GM21529 (cell line): ENCODE data around the gene ZCCHC9.
A peak's percentile ranks its signal among the peaks of the same experiment; 100 is the strongest.
"Not testable (repeated sequence)": the region's sequence is repeated elsewhere in the genome, so short reads cannot be mapped to it uniquely, and the experiment has no call there.

Experiments
- ATAC-seq: cut with Tn5 transposase; IDR thresholded peaks from one replicate; pipeline ENCODE4 v1.9.1; 2021; ENCODE audit not compliant: unreplicated experiment

The ZCCHC9 gene, protein sequence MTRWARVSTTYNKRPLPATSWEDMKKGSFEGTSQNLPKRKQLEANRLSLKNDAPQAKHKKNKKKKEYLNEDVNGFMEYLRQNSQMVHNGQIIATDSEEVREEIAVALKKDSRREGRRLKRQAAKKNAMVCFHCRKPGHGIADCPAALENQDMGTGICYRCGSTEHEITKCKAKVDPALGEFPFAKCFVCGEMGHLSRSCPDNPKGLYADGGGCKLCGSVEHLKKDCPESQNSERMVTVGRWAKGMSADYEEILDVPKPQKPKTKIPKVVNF

DNA sequence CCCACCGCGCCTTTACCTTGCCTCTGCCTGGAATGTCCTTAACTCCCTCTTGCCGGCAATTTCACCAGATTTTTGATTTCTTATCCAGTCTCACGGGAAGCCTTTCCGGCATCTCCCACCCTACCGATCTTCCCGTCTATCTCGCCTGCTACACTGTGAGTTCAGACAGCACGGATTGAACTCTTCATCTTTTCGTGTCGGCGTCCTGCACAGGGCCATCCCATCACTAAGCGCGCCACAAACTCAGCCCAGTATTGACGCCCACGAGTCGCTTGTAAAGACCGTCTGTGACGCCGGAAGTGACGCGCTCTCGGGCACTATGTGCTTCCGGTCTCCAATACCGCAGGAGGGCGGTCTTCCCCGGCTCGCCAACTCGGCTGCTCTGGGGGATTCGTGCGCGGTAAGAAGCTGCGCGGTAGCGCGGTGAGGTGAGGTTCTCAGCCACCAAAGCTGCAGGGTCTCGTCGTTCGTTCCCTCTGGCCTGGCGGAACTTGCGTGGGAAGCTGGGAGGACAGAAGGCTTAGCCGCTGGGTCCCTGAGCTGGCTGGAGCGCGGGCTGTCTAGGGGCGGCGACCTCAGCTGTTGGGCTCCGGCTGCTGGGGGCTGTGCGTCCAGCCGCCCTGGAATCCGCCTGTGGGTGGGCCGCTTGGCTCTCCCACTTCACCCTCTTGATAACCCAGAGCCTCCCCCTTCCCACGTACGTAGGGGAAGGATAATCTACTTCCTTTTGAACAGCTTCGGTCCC, at the start of gene ZCCHC9:
ZCCHC9 (plus strand) TSS at position 317 of the 745 bp plus-strand sequence. CDS start 3,171 bp downstream, outside the sequence.
- peak; percentile 95 for ATAC-seq

DNA sequence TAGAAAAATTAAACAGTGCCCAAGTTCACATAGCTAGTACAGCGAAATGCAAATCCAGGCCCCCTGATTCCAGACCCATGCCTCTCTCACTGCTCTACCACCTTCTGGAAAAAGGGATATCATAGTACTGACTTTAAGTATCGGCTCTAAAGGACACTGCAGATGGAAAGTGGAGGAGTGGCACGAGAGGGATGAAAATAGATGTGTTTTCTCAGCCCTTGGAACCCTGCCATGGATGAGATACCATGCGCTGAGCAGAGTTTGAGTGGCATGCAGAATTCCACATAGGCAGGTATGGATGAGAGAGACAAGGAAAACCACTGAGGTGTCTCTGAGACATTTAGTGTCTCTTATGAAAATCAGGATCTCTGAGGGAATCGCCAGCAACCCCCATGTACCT, 49.5 kb upstream of the ZCCHC9 start:
- ATAC-seq: no peak

DNA sequence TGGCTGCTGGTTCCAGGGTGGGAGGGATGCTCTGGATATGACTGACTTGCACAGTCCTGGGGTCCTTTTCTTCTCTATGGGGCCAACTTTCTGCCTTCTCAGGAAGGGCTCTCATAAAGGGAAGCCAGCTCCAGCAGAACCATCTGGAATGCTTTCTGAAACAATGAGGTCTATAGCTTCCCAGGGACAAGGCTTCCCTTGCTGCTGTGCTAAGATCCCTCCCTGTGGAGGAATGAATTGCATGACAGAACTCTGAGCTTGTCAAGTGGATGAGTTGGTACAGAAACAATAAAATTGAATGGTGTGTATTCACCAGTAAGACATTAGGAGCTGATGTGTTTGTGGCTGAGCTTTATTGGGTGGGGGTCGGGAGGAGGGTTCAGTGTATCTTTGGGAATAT, 48.5 kb upstream of the ZCCHC9 start:
- no peak for ATAC-seq

DNA sequence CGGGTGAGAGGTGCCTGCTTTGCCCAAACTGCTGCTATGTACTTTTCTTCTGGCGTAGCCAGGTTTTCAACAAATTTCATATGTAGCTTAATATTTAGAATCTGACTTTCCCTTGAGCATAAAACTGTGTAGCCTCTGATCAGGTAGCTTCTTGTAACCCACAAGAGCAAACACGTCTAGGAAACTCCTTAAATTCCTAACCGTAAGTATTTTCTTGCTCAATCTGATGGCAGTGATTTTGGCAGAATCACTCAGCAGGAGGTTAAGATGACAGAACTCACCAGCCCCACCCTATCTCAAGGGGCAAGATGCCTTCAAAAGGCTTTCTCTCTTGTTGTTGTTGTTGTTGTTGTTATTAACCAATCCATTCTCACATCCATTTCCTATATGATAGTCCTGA, 47.5 kb upstream of the ZCCHC9 start:
- ATAC-seq: no peak

DNA sequence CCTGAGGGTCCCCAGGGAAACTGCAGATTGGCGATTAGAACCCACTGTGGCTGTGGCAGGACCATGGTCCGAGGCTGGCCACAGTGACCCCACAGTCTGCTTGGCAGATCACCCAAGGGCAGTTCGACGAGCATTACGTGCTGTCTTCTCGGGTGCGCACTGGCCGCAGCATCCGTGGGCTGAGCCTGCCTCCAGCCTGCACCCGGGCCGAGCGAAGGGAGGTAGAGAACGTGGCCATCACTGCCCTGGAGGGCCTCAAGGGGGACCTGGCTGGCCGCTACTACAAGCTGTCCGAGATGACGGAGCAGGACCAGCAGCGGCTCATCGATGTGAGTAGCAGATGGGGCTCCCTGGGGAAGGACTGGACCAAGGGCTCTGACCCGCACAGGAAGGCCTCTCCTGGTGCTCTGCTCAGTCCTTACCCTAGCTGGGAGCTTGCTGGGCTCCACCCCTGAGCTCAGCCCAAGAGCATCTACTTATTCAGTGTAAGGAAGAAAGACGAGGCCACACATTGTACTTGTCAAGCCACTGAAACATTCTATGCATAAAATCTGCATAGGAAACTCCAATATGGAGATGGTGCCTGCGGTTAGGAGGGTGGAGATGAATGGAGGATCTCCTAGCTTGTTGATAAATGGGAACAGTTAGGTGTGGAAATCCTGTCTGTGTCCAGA, 46.4 kb upstream of the ZCCHC9 start:
- ATAC-seq: no peak

DNA sequence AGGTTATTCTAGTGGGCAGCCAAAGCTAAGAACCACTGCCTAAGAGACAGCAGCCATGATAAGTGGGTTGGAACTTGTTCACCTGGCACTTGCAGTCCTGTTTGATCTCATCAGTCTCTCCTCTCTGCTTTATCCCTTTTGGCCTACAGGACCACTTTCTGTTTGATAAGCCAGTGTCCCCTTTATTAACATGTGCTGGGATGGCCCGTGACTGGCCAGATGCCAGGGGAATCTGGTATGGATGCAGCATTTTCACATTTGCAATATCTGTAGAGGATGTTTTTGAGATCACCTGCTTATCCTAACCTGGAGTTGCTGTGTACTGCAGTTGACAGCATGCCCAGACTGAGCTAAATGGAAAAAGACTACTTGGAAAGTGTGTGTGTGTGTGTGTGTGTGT, 44.6 kb upstream of the ZCCHC9 start:
- ATAC-seq: no peak

DNA sequence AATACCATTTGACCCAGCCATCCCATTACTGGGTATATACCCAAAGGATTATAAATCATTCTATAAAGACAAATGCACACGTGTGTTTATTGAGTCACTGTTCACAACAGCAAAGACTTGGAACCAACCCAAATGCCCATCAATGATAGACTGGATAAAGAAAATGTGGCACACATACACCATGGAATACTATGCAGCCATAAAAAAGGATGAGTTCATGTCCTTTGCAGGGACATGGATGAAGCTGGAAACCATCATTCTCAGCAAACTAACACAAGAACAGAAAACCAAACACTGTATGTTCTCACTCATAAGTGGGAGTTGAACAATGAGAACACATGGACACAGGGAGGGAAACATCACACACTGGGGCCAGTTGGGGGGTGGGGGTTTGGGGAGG, 38.6 kb upstream of the ZCCHC9 start:
- ATAC-seq: not testable (repeated sequence)

DNA sequence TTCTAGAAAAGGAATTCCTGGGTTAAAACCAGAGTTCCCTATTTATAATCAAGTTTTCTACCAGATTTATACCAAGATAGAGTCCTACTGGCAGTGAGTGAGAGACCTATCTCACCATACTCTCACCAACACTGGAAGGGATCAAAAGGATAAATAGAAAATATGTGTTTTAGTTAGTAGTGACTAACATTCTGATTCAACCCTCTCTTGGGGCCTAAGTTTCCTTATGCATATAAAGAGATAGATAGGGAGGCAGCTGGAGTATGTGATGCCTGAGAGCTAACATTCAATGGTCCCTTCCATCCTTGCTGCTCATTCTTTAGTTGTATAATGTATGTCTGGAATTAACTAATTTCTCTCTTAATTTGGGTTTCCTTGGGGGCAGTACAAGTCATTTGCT, 36.3 kb upstream of the ZCCHC9 start:
- ATAC-seq: no peak

DNA sequence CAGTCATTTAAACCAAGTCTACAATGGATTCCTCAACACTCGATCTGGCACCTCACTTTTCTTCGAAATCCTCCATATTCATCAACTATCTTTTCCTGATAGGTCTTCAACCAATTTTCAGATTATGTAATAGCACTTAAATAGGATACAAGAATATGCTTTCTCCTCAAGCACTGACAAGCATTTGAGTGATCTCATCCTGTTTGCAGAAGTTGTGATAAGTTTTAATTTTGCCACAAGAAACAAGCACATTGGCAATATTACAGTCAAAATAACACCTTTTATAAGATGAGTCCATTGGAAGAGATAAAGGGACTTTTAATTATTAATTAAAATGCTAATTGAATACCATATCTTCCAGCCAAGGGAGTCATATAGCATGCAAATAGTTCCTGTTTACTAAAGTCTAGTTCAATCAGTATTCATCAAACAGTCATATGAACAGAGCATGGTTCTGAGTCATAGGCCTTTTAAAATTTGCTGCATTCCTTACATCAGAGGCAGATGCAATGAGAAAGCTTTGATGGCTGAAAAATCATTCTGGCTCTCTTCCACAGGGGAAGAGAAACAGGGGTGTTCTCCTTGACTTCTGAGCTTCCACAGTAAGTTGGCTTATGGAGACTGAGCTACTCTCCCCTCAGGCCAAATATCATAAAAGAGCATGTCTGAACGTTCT, 32.7 kb upstream of the ZCCHC9 start:
- no peak for ATAC-seq

DNA sequence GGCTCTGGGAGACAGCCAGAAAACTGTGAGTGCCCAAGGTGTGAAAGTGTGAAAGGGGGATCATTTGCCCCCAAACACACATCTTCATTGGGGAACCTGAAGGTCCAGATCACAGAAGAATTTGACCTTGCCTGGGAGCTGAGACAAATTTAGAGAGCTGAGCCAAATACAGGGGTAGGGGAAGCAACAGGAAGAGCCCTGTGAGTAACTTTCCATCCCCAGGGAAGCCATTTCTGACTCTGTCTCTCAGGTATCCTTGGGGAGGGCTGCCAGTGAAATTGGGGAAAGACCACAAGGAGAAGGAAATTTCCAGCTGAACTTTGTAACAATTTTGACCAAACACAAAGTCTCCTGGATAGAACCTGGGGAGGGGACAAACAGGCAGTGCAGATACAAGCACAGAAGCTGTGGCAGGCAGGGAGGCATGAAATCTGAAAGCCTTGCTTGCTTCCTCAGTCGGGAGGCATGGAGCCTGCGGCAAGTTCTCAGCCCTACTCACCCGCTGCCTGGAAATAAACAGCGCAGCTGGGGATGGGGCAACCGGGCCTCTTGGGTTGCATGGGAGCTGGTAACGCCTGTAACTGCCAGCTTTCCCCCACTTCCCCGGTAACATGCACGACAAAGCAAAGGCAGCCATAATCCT, 31.5 kb upstream of the ZCCHC9 start:
- no peak for ATAC-seq

DNA sequence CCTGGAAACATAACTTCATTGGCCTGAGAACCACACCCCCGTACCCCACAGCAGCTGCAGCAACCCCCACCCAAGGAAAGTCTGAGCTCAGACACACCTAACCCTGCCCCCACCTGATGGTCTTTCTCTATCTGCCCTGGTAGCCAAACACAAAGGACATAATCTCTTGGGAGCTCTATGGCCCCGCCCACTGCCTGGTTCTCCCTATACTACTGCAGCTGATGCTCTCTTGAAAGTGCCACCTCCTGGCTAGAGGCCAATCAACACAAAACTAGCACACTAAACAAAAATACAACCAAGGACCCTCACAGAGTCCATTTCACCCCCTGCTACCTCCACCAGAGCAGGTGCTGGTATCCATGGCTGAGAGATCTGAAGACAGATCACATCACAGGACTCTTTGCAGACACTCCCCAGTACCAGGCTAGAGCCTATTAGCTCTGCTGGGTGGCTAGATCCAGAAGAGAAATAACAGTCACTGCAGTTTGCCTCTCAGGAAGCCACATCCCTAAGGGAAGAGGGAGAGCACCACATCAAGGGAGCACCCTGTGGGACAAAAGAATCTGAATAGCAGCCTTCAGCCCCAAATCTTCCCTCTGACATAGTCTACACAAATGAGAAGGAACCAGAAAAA, 30.9 kb upstream of the ZCCHC9 start:
- ATAC-seq: not testable (repeated sequence)

DNA sequence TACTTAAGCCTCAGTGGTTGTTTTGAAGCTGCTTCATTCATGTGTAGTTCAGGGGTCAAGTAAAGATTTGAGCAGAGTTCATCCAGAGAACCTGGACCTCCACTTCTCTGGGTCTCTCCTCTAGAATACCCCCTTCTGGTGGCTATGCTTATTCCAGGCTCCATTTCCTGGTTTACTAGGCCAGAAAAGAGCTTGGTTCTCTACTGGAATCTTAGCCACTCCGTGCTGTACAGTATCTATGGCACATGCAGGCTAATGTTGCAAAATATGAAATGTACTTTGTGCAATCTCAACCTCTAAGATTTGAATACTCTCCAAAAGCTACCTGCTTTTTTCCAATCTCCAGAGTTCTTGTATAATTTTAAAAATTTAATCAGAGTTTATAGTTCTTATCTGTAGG, 17.4 kb upstream of the ZCCHC9 start:
- ATAC-seq: no peak

DNA sequence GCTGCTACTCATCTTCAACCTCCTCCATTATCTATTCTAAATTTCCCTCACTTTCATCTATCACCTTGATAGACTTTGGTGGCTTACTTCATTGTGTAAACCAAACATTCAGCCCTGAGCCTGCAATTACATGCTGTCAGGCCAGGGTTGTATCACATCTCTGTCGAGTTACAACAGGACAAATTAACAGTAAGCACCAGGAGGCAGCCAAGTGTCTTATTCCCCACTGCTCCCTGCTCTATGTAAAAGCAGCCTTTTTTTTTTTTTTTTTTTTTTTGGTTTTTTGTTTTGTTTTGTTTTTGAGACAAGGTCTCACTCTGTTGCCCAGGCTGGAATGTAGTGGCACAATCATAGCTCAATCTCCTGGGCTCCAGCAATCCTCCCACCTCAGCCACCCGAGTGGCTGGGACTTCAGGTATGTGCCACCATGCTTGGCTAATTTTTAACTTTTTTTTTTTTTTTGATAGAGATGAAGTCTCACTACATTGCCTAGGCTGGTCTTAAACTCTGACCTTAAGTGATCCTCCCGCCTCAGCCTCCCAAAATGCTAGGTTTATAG, 15.2 kb upstream of the ZCCHC9 start:
- ATAC-seq: no peak

DNA sequence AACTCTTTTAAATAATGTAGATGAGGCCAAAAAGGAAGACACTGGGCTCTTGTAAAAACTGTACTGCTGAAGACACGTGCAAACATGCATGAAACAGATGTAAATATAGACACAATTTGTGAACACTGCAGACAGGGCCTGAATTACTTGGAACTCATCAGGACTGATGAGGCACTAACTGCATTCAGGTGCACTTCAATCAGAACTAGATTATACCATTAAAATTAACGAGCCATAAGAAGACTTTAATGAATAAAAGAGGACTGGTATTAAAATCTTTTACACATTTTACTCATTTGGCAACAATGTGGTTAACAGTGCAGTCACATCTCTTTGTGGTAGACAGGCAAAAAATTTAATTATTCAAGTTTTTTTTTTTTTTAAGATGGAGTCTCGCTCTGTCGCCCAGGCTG, 13.4 kb upstream of the ZCCHC9 start:
- ATAC-seq: no peak

DNA sequence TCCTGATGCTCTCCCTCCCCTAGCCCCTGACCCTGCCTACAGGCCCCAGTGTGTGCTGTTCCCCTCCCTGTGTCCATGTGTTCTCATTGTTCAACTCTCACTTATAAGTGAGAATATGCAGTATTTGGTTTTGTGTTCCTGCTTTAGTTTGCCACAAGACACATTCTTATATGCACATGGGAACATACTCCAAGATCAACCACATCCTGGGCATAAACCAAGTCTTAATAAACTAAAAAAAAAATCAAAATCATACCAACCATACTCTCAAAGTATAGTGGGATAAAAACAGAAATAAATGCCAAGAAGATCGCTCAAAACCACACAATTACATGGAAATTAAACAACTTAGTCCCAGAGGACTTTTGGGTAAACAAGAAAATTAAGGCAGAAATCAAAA, 11.2 kb upstream of the ZCCHC9 start:
- ATAC-seq: no peak

DNA sequence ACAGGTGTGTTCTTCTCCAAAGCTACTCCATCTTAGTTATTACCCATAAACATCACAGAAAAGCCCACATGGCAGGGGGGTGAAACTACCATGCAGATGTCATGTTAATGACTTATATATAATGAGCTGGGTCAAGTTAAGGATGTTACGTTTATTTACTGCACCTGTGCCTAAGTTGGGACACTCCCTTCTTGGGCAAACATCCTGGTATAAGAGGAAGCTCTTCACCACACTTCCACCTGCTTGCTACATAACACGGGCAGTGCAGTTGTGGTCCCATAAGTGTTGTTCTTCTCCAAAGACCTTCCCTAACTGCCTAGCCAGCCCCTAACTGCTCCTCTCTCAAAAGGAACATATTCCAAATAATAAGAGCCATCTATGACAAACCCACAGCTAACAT, 9.3 kb upstream of the ZCCHC9 start:
- no peak for ATAC-seq

DNA sequence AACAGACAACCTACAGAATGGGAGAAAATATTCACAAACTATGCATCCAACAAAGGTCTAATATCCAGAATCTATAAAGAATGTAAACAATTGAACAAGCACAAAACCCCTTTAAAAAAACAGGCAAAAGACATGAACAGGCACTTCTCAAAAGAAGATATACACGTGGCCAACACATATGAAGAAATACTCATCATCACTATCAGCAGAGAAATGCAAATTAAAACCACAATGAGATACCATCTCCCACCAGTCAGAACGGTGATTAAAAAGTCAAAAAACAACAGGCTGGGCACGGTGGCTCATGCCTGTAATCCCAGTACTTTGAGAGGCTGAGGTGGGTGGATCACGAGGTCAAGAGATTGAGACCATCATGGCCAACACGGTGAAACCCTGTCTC, 7.4 kb upstream of the ZCCHC9 start:
- not testable (repeated sequence) for ATAC-seq

DNA sequence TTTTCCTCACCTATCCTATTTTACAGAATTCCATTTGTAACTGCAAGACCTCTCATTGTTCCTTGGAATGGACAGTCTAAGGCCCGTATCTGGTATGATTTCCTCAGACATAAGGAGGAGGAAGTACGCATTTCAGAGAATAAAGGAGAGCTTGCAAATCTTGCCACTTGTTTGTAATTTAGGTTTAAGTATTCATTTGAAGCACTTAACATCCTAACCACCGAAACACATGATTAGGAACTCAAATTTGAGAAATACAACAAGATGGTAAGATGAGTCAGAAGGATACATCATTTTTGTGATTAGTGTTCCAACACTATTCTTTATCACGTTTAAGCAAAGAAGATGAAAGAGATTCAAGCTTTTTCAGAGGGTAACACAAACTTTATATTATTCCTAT, 3.9 kb upstream of the ZCCHC9 start:
- ATAC-seq: no peak

DNA sequence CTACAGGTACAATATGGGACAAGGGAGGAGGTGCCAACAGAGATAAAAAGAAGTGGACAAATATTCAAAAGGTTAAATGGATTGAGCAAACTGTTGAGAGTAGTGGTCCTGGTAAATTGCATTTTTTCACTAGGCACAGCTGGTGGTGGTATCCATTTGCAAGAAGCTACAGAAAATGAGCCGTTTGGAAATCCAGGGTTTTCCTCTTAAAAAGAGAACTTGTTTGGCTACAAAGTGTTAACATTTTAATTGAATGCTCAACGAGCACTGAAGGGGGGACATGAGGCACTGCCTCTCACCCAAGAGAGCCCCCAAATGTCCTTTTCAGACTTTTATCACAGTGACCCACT, 491 bp upstream of the ZCCHC9 start:
- ATAC-seq: no peak

DNA sequence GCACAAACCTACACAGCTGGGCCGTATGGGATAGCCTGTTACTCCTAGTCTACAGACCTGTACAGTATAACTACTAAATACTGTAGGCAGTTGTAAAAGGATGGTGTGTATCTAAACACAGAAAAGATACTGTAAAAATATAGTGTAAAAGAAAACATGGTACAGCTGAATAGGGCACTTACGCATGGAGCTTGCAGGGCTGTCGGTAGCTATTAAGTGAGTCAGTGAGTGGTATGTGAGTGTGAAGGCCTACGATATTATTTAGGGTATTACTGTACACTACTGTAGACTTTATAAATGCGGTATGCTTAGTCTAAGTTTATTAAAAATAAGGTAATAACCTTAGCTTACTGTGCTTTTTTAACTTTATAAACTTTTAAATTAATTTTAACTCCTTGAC, 1.2 kb downstream of the ZCCHC9 start:
- ATAC-seq: no peak
